ACC112 (cell line): ENCODE data around the gene PTGDS.

Experiments
- H2AFZ ChIP-seq: fragments of 200-600 bp; sonication (generic); one replicate; pipeline ENCODE4 v1.6.0; 2017; ENCODE audit warnings: antibody characterized with exemption, low read length; ENCODE audit not compliant: unreplicated experiment
- H3K27ac ChIP-seq: fragments of 200-600 bp; sonication (generic); 2 replicates; pipeline ENCODE4 v1.5.1; 2014; ENCODE audit warnings: low read depth, mild to moderate bottlenecking, antibody characterized with exemption, low read length, moderate library complexity
- H3K27me3 ChIP-seq: fragments of 200-600 bp; sonication (generic); 2 replicates; pipeline ENCODE4 v1.6.1; 2014; ENCODE audit warnings: mild to moderate bottlenecking, antibody characterized with exemption, low read length, moderate library complexity, mixed read lengths; ENCODE audit not compliant: insufficient read depth
- H3K36me3 ChIP-seq: fragments of 200-600 bp; sonication (generic); 2 replicates; pipeline ENCODE4 v1.6.1; 2016; ENCODE audit warnings: mild to moderate bottlenecking, antibody characterized with exemption, low read length, moderate library complexity, mixed read lengths; ENCODE audit not compliant: insufficient read depth
- H3K4me1 ChIP-seq: fragments of 200-600 bp; sonication (generic); one replicate; pipeline ENCODE4 v1.6.1; 2016; ENCODE audit warnings: low read length, mixed read lengths; ENCODE audit not compliant: insufficient read depth, unreplicated experiment, control insufficient read depth
- H3K4me3 ChIP-seq: fragments of 200-600 bp; sonication (generic); 2 replicates; pipeline ENCODE4 v1.5.1; 2014; ENCODE audit warnings: mild to moderate bottlenecking, low read depth, low read length
- H3K79me2 ChIP-seq: fragments of 200-600 bp; sonication (generic); one replicate; pipeline ENCODE4 v1.6.0; 2016; ENCODE audit warnings: low read length; ENCODE audit not compliant: control insufficient read depth, unreplicated experiment, insufficient read depth

The PTGDS gene

DNA sequence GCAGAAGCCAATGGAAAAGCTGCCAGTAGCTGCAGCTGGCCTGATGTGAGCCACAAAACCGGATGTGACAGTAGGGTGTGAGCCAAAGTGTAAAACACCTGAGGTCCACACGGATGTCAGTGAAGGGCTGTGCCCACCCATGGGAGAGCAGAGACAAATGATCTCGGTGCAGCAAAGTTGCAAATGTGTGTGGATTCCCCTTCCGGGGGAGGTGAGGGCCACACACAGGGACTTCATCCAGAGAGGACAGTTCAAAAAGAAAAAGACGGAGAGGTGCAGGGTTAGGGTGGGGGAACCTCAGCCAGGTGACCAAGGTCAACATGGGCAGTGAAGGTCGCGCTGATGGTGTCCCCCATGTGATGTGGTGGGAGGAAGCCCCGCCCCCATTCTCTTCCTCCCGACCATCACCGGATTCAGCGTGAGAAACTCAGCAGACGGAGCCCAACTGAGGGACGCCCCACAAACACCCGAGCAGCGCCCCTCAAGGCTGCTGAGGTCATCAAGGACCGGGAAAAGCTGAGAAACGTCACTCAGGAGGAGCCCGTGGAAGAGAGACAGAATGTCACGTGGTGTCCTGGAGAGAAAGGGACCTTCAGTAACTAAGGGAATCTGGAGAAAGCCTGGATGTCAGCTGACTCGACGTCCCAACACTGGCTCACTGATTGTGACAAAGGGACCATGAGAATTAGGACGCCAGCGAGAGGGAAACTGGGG lies 11.4 kb upstream of the PTGDS start:
- Histone ChIP-seq H3K27me3 (no peaks in the 10 kb centered on the region), H2AFZ (no peak overlapping the region), H3K36me3 (no peaks in the 10 kb centered on the region), H3K27ac (no peak overlapping the region), H3K79me2 (no peaks in the 10 kb centered on the region), H3K4me1 (peaks cover 5% of the 10 kb centered on the region), H3K4me3 (no peak overlapping the region)

DNA sequence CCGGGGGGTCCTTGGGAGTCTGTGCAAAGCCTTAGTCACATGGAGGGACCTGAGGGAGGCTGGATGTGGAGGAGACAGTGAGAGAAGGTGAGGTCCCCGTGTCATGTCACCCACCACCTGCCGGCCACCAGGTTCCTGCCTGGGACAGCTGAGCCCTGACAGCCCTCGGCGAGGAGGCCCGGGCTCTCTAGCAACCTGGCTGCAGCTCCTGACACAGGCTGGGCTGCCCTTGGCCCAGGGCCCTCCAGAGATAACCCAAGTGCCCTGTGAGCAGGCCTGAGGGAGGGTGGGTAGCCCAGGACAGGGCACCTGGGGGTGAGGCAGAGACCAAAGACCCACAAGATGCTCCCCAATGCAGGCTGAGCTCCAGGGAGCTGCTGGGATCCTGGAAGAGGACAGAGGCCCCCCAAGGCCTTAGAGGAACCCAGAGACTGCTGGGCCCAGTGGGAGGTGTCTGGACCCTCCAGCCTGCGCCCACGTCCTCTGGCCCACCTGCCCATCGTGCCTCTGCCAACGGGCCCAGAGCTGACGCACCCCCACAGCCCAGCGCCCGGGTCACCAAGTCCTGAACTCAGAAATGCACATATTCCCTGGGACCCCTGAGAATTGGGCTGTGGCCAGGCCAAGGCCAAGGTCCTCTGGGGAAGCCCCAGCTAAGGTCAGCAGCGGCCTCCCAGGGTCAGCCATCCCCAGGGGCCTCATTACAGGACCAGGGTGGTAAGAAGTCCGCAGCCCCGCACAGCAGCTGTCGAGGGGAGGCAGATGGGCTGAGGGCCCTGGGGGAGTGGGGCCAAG lies 8.8 kb upstream of the PTGDS start:
- no peaks in the 10 kb centered on the region for H3K27me3 ChIP-seq
- no peak overlapping the region for H3K27ac ChIP-seq
- H3K36me3 ChIP-seq, result no peaks in the 10 kb centered on the region
- H3K4me3 ChIP-seq, result no peak overlapping the region
- H2AFZ ChIP-seq, result no peak overlapping the region
- H3K79me2 ChIP-seq, result no peaks in the 10 kb centered on the region
- peaks cover 5% of the 10 kb centered on the region for H3K4me1 ChIP-seq

DNA sequence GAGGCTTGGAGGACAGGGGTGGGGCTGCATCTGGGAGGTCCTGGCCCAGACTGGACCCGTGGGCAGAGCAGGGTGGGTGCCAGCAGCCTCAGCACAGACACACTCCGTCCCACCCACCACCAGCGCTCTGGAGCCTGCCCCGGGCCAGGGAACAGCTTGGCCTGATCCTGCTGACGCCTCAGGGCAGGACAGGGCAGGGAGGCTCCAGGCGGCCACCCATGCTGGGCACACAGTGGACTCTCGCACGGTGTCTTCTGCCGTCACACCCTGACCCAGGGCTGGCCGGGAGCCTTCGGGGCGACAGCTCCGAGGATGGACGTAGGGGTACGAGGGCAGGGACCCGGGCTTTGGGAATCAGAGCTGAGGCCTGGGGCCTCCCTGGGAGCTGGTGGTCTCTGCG lies 8.2 kb upstream of the PTGDS start:
- no peak overlapping the region for H3K4me3 ChIP-seq
- no peaks in the 10 kb centered on the region for H3K27me3 ChIP-seq
- no peaks in the 10 kb centered on the region for H3K36me3 ChIP-seq
- peaks cover 5% of the 10 kb centered on the region for H3K4me1 ChIP-seq
- no peak overlapping the region for H3K27ac ChIP-seq
- no peak overlapping the region for H2AFZ ChIP-seq
- H3K79me2 ChIP-seq, result no peaks in the 10 kb centered on the region

DNA sequence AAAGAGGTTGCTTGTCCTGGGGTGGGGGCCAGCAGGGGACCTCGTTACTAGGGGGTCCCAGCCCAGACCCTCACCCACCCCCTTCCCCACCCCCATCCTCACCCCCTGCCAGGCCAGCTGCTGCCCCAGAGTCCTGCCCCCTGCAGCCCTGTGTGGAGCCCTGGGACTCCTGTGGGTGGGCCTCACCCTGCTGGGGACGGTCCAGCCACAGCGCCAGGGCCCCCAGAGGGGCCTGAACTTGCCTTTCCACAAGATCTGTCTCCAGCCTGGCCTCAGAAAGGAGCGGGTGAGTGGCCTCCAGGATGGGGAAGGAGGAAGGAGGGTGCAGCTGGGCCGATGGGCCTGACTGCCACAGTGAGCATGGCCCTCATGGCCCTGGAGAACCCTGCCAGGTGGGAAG lies 7.5 kb upstream of the PTGDS start:
- peaks cover 5% of the 10 kb centered on the region for H3K4me1 ChIP-seq
- H3K79me2 ChIP-seq, result no peaks in the 10 kb centered on the region
- H3K27me3 ChIP-seq, result no peaks in the 10 kb centered on the region
- H2AFZ ChIP-seq, result no peak overlapping the region
- H3K4me3 ChIP-seq, result no peak overlapping the region
- no peak overlapping the region for H3K27ac ChIP-seq
- no peaks in the 10 kb centered on the region for H3K36me3 ChIP-seq

GRCh38 chr9:136970361-136970760 lies 6.9 kb upstream of the PTGDS start:
- Histone ChIP-seq H3K27ac (no peak overlapping the region), H3K36me3 (no peaks in the 10 kb centered on the region), H2AFZ (no peak overlapping the region), H3K27me3 (no peaks in the 10 kb centered on the region), H3K4me1 (peaks cover 5% of the 10 kb centered on the region), H3K79me2 (no peaks in the 10 kb centered on the region), H3K4me3 (no peak overlapping the region)

DNA sequence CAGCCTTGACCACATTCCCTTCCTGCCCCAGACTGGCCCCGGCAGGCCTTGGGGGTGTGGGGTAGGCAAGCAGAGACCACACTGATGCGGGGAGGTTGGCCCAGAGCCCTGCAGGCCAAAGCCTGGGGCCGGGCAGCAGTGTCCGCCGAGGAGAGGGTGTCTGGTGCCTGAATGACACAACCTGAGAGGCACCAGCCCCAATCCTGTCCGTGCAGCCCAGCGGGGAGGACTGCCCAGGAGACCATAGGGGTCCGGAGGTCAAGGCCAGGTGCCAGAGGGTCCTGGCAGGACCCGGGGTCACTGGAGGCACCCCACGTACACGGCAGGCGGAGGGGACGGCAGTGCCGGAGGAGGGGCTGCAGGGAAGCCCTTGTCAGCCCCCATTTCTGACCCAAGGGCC lies 5.6 kb upstream of the PTGDS start:
- H3K4me1 ChIP-seq, result no peaks in the 10 kb centered on the region
- H3K36me3 ChIP-seq, result no peaks in the 10 kb centered on the region
- no peak overlapping the region for H3K27ac ChIP-seq
- no peak overlapping the region for H2AFZ ChIP-seq
- H3K4me3 ChIP-seq, result no peak overlapping the region
- H3K27me3 ChIP-seq, result no peaks in the 10 kb centered on the region
- H3K79me2 ChIP-seq, result no peaks in the 10 kb centered on the region

- Histone ChIP-seq H3K79me2 (no peaks in the 10 kb centered on the region), H3K27ac (no peak overlapping the region), H3K4me1 (no peaks in the 10 kb centered on the region), H3K36me3 (no peaks in the 10 kb centered on the region), H2AFZ (no peak overlapping the region), H3K4me3 (no peak overlapping the region), H3K27me3 (no peaks in the 10 kb centered on the region)
Measured at GRCh38 chr9:136972335-136972734, 5.0 kb upstream of the PTGDS start.

DNA sequence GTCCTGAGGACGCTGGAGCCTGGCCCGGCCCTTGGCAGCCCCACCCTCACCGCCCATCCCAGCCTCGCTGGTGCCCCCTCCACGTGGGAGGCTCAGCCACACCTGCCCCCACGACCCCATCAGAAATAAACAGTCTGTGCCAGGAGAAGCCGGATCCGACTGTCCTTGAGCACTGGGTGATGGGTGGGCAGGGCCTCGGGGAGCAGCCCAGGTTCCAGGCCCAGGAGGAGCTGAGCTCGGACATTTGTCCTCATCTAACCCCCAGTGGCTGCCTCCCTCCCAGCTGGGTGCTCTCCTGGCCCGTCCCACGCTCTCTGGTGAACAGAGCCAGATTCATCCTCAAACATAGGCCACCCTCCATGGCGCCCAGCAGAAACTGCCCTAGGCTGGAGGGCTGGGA lies 4.6 kb upstream of the PTGDS start:
- H2AFZ ChIP-seq, result no peak overlapping the region
- no peaks in the 10 kb centered on the region for H3K36me3 ChIP-seq
- no peak overlapping the region for H3K27ac ChIP-seq
- H3K4me1 ChIP-seq, result no peaks in the 10 kb centered on the region
- no peak overlapping the region for H3K4me3 ChIP-seq
- no peaks in the 10 kb centered on the region for H3K27me3 ChIP-seq
- no peaks in the 10 kb centered on the region for H3K79me2 ChIP-seq

- Histone ChIP-seq H2AFZ (no peak overlapping the region), H3K36me3 (no peaks in the 10 kb centered on the region), H3K4me3 (no peak overlapping the region), H3K4me1 (no peaks in the 10 kb centered on the region), H3K79me2 (no peaks in the 10 kb centered on the region), H3K27me3 (no peaks in the 10 kb centered on the region), H3K27ac (no peak overlapping the region)
Measured at GRCh38 chr9:136973618-136974617, 3.4 kb upstream of the PTGDS start.

DNA sequence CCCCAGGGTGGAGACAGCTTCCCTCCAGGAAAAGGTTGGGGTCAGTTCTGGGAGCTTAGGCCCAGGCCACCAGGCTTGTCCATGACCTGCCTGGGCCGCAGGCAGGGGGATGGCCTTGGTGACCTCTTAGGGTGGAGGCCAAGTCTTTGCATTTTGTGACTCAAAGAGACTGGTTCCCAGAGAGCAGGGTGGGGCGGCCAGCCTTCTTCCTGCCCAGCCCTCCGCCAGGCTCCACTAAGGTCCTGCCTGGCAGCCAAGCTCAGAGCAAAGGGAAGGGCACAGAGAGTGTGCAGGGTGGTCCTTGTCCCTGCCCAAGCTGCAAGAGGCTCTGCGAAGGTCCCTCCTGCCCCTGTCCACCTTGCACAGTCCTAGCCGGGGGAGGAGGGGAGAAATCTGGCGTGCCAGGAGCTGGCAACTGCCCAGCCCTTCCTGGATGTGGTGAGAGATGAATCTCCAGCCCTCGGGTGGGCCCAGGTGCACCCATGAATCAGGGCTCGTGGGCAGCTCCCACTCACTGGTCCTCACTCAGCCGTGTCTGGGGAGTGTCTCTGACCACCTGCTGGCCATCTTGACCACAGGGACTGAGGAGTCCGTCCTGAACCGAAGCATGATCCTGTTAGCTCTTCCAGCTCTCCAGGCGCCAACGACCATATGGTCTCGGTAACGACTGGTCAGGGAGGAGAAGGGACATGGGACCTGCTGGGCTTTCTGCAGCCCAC lies 2.3 kb upstream of the PTGDS start:
- no peaks in the 10 kb centered on the region for H3K79me2 ChIP-seq
- H3K4me1 ChIP-seq, result no peaks in the 10 kb centered on the region
- no peaks in the 10 kb centered on the region for H3K27me3 ChIP-seq
- no peak overlapping the region for H2AFZ ChIP-seq
- no peak overlapping the region for H3K4me3 ChIP-seq
- H3K36me3 ChIP-seq, result no peaks in the 10 kb centered on the region
- no peak overlapping the region for H3K27ac ChIP-seq
